MM.1S (cell line): Measurements from ENCODE around the gene S100A9.

ENCODE experiments used
- DNase-seq: peaks from one replicate; pipeline ENCODE4 v3.0.0-alpha.2; 2015
- H2AFZ ChIP-seq: fragments of 300-600 bp; sonication (generic); 2 replicates; pipeline ENCODE4 v1.6.0; 2016; ENCODE audit warnings: antibody characterized with exemption, low read length
- H3F3A ChIP-seq: fragments of 300-600 bp; sonication (generic); 2 replicates; pipeline ENCODE4 v1.6.1; 2016; ENCODE audit warnings: mild to moderate bottlenecking, antibody characterized with exemption, low read length, moderate library complexity, mixed read lengths; ENCODE audit not compliant: insufficient read depth
- H3K27ac ChIP-seq: fragments of 300-600 bp; sonication (generic); 2 replicates; pipeline ENCODE4 v1.5.1; 2016; ENCODE audit warnings: mild to moderate bottlenecking, low read length
- H3K27me3 ChIP-seq: fragments of 300-600 bp; sonication (generic); replicated peaks from 2 replicates; pipeline ENCODE4 v1.6.0; 2016; ENCODE audit warnings: low read length; ENCODE audit not compliant: insufficient read depth
- H3K36me3 ChIP-seq: fragments of 300-600 bp; sonication (generic); replicated peaks from 2 replicates; pipeline ENCODE4 v1.6.1; 2016; ENCODE audit warnings: mild to moderate bottlenecking, low read length, mixed read lengths; ENCODE audit not compliant: insufficient read depth
- H3K4me1 ChIP-seq: fragments of 300-600 bp; sonication (generic); 2 replicates; pipeline ENCODE4 v1.6.1; 2016; ENCODE audit warnings: low read length, mixed read lengths
- H3K4me2 ChIP-seq: fragments of 300-600 bp; sonication (generic); 2 replicates; pipeline ENCODE4 v1.6.0; 2016; ENCODE audit warnings: low read depth, low read length
- H3K4me3 ChIP-seq: fragments of 300-600 bp; sonication (generic); 2 replicates; pipeline ENCODE4 v1.5.1; 2016; ENCODE audit warnings: low read length, mixed read lengths
- H3K79me2 ChIP-seq: fragments of 300-600 bp; sonication (generic); 2 replicates; pipeline ENCODE4 v1.6.1; 2016; ENCODE audit warnings: mixed run types, low read length, mixed read lengths
- H3K9ac ChIP-seq: fragments of 300-600 bp; sonication (generic); 2 replicates; pipeline ENCODE4 v1.6.1; 2016; ENCODE audit warnings: low read length, mixed read lengths
- H3K9me2 ChIP-seq: fragments of 300-600 bp; sonication (generic); replicated peaks from 2 replicates; pipeline ENCODE4 v1.6.1; 2016; ENCODE audit warnings: mild to moderate bottlenecking, low read length, mixed read lengths; ENCODE audit not compliant: insufficient read depth
- H3K9me3 ChIP-seq: fragments of 300-600 bp; sonication (generic); replicated peaks from 2 replicates; pipeline ENCODE4 v1.6.1; 2016; ENCODE audit warnings: mild to moderate bottlenecking, low read length, mixed read lengths; ENCODE audit not compliant: insufficient read depth
- H4K20me1 ChIP-seq: fragments of 300-600 bp; sonication (generic); 2 replicates; pipeline ENCODE4 v1.6.1; 2016; ENCODE audit warnings: mild to moderate bottlenecking, low read length, moderate library complexity, mixed read lengths; ENCODE audit not compliant: insufficient read depth
- CTCF ChIP-seq: fragments of 300-600 bp; sonication (generic); IDR thresholded peaks from 2 replicates; pipeline ENCODE4 v1.5.1; 2016; ENCODE audit warnings: antibody characterized with exemption, low read length, mixed read lengths
- EZH2 ChIP-seq: fragments of 300-600 bp; sonication (generic); optimal IDR thresholded peaks from 2 replicates; pipeline ENCODE3; 2017; ENCODE audit warnings: low read depth, mild to moderate bottlenecking, antibody characterized with exemption, low read length, mixed read lengths
- EZH2phosphoT487 ChIP-seq: fragments of 300-600 bp; sonication (generic); IDR thresholded peaks from 2 replicates; pipeline ENCODE4 v1.6.1; 2018; ENCODE audit warnings: antibody characterized with exemption, low read length

S100A9 gene

GRCh38 chr1:153336650-153337049 is 21.0 kb upstream of the S100A9 start:
- no peak for TF ChIP-seq CTCF
- no peak for TF ChIP-seq EZH2
- TF ChIP-seq EZH2phosphoT487: no peak
- peak; percentile 33 for DNase-seq
- H3K9me2 ChIP-seq: no peaks in the 10 kb centered on the region
- H4K20me1 ChIP-seq: no peaks in the 10 kb centered on the region
- H3K4me1 ChIP-seq: no peaks in the 10 kb centered on the region
- H2AFZ ChIP-seq: no peak overlapping the region
- H3K27ac ChIP-seq: no peak overlapping the region
- H3K36me3 ChIP-seq: no peaks in the 10 kb centered on the region
- no peaks in the 10 kb centered on the region for H3K9me3 ChIP-seq
- H3K4me2 ChIP-seq: no peak overlapping the region
- H3K9ac ChIP-seq: no peak overlapping the region
- no peaks in the 10 kb centered on the region for H3K27me3 ChIP-seq
- H3K4me3 ChIP-seq: no peak overlapping the region
- no peaks in the 10 kb centered on the region for H3F3A ChIP-seq
- no peaks in the 10 kb centered on the region for H3K79me2 ChIP-seq

DNA sequence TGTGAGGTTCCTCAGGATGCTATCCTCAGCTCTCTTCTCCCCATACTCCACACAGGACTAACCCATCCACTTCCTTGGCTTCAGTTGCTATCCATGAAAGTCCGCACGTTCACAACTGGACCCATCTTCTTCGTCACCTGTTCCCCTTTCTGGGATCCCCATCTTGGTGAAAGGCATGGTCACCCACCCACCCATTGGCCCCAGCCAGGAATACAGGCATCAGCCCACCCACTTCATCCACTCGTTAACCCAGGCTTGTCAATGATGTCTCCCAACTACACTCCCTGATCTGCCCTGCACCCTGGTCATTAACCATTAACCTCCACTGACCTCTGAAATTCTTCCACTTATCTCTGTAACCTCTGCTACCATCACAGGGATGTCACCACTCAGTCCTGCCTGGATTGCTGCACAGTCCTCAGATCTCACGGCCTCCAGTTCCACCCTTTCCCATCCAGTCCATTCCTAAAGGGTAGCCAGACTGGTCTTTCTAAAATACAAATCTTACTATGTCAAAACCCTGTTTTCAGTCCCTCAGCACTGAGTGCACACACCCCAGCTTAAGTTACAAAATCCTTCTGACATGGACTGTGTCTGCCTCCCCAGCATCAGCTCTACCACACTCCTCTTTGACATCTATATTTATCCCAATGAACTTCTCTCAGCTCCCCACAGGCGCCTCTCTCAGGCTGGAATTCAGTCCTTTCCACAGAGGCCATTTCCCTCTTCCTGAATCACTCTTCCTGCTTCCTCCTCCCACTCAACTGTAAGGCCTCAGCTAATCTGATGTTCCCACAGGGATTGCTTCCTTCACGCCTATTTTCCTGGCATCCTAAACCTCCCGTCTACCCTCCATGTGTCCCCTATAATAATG is 19.4 kb upstream of the S100A9 start:
- no peak overlapping the region for H3K9ac ChIP-seq
- H3K27ac ChIP-seq: no peak overlapping the region
- H3F3A ChIP-seq: 0 out of 2 replicates have a peak, but pooled peaks cover under 1% of the 10 kb centered on the region
- no peaks in the 10 kb centered on the region for H3K9me2 ChIP-seq
- TF ChIP-seq EZH2phosphoT487: no peak
- no peak for TF ChIP-seq CTCF
- no peak overlapping the region for H3K4me3 ChIP-seq
- H3K79me2 ChIP-seq: no peaks in the 10 kb centered on the region
- no peak overlapping the region for H2AFZ ChIP-seq
- H3K27me3 ChIP-seq: no peaks in the 10 kb centered on the region
- H3K4me1 ChIP-seq: peaks cover 2% of the 10 kb centered on the region
- H4K20me1 ChIP-seq: no peaks in the 10 kb centered on the region
- no peaks in the 10 kb centered on the region for H3K9me3 ChIP-seq
- no peak overlapping the region for H3K4me2 ChIP-seq
- no peak for DNase-seq
- H3K36me3 ChIP-seq: no peaks in the 10 kb centered on the region

- H3F3A ChIP-seq: peaks cover 10% of the 10 kb centered on the region; the same call in 1 of the 2 replicates
- no peak overlapping the region for H3K9ac ChIP-seq
- H3K4me2 ChIP-seq: no peak overlapping the region
- no peaks in the 10 kb centered on the region for H3K27me3 ChIP-seq
- no peaks in the 10 kb centered on the region for H3K79me2 ChIP-seq
- no peak overlapping the region for H3K4me3 ChIP-seq
- no peak overlapping the region for H2AFZ ChIP-seq
- H3K4me1 ChIP-seq: peaks cover 16% of the 10 kb centered on the region
- TF ChIP-seq EZH2 (no peak), CTCF (no peak)
- no peaks in the 10 kb centered on the region for H3K9me2 ChIP-seq
- no peaks in the 10 kb centered on the region for H4K20me1 ChIP-seq
- H3K36me3 ChIP-seq: no peaks in the 10 kb centered on the region
- H3K9me3 ChIP-seq: no peaks in the 10 kb centered on the region
- H3K27ac ChIP-seq: no peak overlapping the region
- no peak for DNase-seq
Observed at GRCh38 chr1:153339802-153340201, 17.9 kb upstream of the S100A9 start.
